ENCODE measurements around the gene ATRNL1. TPM values are rescaled to one million over a fixed set of nuclear protein-coding genes. Genes with fewer than 3 reads are reported as not detected.

The ATRNL1 gene
- total RNA-seq, 1 experiment from 2014 or later, result not detected

- no peak overlapping the region for H3K27ac Mint-ChIP-seq (ENCODE audit: low read depth, unreplicated experiment)
- no peak for DNase-seq (ENCODE audit: unreplicated experiment)
- no peak for TF ChIP-seq CTCF (IDR thresholded peaks at IDR 0.05; ENCODE audit: unreplicated experiment)
- ChIA-PET POLR2A (no interaction called here), CTCF (interaction anchor here (0.6 kb wide), 1 partner anchor 197 kb away, joined by 3 read pairs; no protein-coding TSS in a partner anchor)
- no TSS peak for BruUV-seq (replicated peaks)
- no peaks in the 10 kb centered on the region for H3K27me3 Mint-ChIP-seq (ENCODE audit: insufficient read depth, unreplicated experiment)
- no peak overlapping the region for H3K4me3 Mint-ChIP-seq (ENCODE audit: unreplicated experiment)
- H3K9me3 Mint-ChIP-seq (ENCODE audit: unreplicated experiment), result no peaks in the 10 kb centered on the region
- H3K36me3 Mint-ChIP-seq (ENCODE audit: insufficient read depth, unreplicated experiment), result no peaks in the 10 kb centered on the region
- intact Hi-C loops (cut with micrococcal nuclease), result no loop called here
- H3K4me1 Mint-ChIP-seq (ENCODE audit: insufficient read depth, unreplicated experiment), result no peaks in the 10 kb centered on the region
These were observed 902.9 kb downstream of the ATRNL1 start for GRCh38 chr10:115996031-115996430.

DNA sequence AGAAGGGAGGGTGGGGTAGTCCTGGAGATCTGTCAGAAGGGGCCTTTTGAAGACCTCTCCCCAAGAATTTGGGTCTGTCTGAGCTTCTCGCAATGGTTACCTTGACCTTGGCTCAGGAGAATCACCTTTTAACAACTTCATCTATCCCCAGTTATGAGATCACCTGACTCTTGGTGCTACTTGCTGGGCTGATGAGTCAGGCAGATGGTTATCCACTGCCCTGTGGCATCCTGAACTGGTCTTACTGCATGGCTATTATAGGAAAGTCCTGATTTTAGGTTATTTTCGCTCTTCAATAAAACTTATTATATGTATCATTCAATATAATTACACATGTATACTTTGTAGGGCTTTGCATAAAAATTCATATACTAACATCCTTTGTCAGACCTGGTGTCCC, 905.1 kb downstream of the ATRNL1 start:
- BruUV-seq (replicated peaks), result no TSS peak
- DNase-seq (ENCODE audit: unreplicated experiment), result no peak
- Mint-ChIP-seq H3K27me3 (ENCODE audit: insufficient read depth, unreplicated experiment) (no peaks in the 10 kb centered on the region), H3K4me3 (ENCODE audit: unreplicated experiment) (no peak overlapping the region), H3K27ac (ENCODE audit: low read depth, unreplicated experiment) (no peak overlapping the region), H3K4me1 (ENCODE audit: insufficient read depth, unreplicated experiment) (no peaks in the 10 kb centered on the region), H3K36me3 (ENCODE audit: insufficient read depth, unreplicated experiment) (no peaks in the 10 kb centered on the region), H3K9me3 (ENCODE audit: unreplicated experiment) (no peaks in the 10 kb centered on the region)
- TF ChIP-seq CTCF (IDR thresholded peaks at IDR 0.05; ENCODE audit: unreplicated experiment), result no peak
- intact Hi-C loops (cut with micrococcal nuclease), result no loop called here
- ChIA-PET CTCF (no interaction called here), POLR2A (no interaction called here)

Other genes with a start within 250 kb of the ATRNL1 start
- gene TRUB1, start 155.2 kb upstream of the ATRNL1 start, total RNA-seq (2022), result 23.4 and 29.2 TPM in 2 replicates